ENCODE results near the gene NID2.

- TF ChIP-seq CTCF (conservative IDR thresholded peaks at IDR 0.05; ENCODE audit: low read depth, low read length) (no peak), EZH2 (IDR thresholded peaks at IDR 0.05; ENCODE audit: low read length, unreplicated experiment) (no peak), EZH2phosphoT487 (IDR thresholded peaks at IDR 0.05; ENCODE audit: borderline replicate concordance, low read length) (no peak)
Measured at GRCh38 chr14:52025310-52025709, 43.5 kb downstream of the NID2 start.

All from PC-3 (cell line).